T follicular helper cell (primary cell): ENCODE measurements around the gene PPM1G.

Experiments used
- DNase-seq: peaks from one replicate; pipeline ENCODE4 v3.0.0-alpha.2; 2020; ENCODE audit warnings: low read depth

The PPM1G gene

GRCh38 chr2:27412419-27413152, 3.2 kb upstream of the PPM1G start:
- no peak for DNase-seq

- DNase-seq: no peak
These were observed 630 bp downstream of the PPM1G start for GRCh38 chr2:27408601-27409320.

- DNase-seq: no peak
These were observed 1.4 kb downstream of the PPM1G start for GRCh38 chr2:27407798-27408491.

- no peak for DNase-seq
These were observed 8.8 kb downstream of the PPM1G start for GRCh38 chr2:27400348-27401135.

GRCh38 chr2:27398962-27399361, 10.4 kb downstream of the PPM1G start:
- DNase-seq: no peak

GRCh38 chr2:27393225-27393624, 16.2 kb downstream of the PPM1G start:
- no peak for DNase-seq

GRCh38 chr2:27390822-27391679, 18.3 kb downstream of the PPM1G start:
- no peak for DNase-seq

GRCh38 chr2:27381577-27382181, 27.7 kb downstream of the PPM1G start:
- no peak for DNase-seq

GRCh38 chr2:27380626-27381545, 28.5 kb downstream of the PPM1G start, which contains the start of gene ZNF513:
Gene ZNF513 (minus strand): TSS chr2:27380734. CDS start chr2:27380526, 208 bp downstream.
- DNase-seq: peak; percentile 78

- DNase-seq: peak; percentile 21
These were observed 29.4 kb downstream of the PPM1G start for GRCh38 chr2:27379836-27380625.

- no peak for DNase-seq
These were observed 30.0 kb downstream of the PPM1G start for GRCh38 chr2:27379383-27379835.

- no peak for DNase-seq
These were observed 30.5 kb downstream of the PPM1G start for GRCh38 chr2:27378809-27379290.

GRCh38 chr2:27378096-27378808, 31.1 kb downstream of the PPM1G start:
- DNase-seq: no peak

GRCh38 chr2:27377618-27378095, 31.7 kb downstream of the PPM1G start:
- no peak for DNase-seq

GRCh38 chr2:27376866-27377617, 32.3 kb downstream of the PPM1G start:
- DNase-seq: no peak

- no peak for DNase-seq
These were observed 33.1 kb downstream of the PPM1G start for GRCh38 chr2:27376151-27376865.
